C4-2B (cell line): ENCODE measurements around the gene TMTC1.

ENCODE experiments used
- H3K27ac ChIP-seq: fragments of 450-650 bp; 2 replicates; pipeline ENCODE4 v1.5.1; 2017
- ZFX ChIP-seq: fragments of 450-650 bp; IDR thresholded peaks from 2 replicates; pipeline ENCODE4 v1.6.1; 2017
- TF ChIP-seq, protein P1 (sequence below): fragments of 450-650 bp; conservative IDR thresholded peaks from 2 replicates; pipeline ENCODE4 v1.5.1; 2017; ENCODE audit warnings: mild to moderate bottlenecking

The TMTC1 gene

DNA sequence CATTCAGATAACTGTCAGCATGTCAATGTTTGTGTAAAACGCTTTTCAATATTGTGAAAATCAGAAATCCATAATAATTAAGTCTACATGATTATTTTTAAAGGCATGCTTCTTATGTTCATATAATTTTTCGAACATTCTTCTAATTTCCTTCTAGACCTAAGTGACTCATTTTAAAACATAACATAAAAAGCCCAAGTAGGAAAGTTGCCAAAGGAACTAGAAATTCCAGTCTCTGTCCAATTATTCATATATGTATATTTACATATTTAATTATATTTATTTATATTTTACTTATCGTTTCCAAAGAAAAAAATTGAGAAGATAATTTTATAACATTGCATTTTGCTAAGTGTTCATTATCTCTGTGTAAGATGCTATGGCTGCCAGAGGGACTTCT lies 110.4 kb downstream of the TMTC1 start:
- no peak for TF ChIP-seq ZFX
- TF ChIP-seq, protein P1, sequence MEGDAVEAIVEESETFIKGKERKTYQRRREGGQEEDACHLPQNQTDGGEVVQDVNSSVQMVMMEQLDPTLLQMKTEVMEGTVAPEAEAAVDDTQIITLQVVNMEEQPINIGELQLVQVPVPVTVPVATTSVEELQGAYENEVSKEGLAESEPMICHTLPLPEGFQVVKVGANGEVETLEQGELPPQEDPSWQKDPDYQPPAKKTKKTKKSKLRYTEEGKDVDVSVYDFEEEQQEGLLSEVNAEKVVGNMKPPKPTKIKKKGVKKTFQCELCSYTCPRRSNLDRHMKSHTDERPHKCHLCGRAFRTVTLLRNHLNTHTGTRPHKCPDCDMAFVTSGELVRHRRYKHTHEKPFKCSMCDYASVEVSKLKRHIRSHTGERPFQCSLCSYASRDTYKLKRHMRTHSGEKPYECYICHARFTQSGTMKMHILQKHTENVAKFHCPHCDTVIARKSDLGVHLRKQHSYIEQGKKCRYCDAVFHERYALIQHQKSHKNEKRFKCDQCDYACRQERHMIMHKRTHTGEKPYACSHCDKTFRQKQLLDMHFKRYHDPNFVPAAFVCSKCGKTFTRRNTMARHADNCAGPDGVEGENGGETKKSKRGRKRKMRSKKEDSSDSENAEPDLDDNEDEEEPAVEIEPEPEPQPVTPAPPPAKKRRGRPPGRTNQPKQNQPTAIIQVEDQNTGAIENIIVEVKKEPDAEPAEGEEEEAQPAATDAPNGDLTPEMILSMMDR = no peak
- no peak overlapping the region for H3K27ac ChIP-seq

DNA sequence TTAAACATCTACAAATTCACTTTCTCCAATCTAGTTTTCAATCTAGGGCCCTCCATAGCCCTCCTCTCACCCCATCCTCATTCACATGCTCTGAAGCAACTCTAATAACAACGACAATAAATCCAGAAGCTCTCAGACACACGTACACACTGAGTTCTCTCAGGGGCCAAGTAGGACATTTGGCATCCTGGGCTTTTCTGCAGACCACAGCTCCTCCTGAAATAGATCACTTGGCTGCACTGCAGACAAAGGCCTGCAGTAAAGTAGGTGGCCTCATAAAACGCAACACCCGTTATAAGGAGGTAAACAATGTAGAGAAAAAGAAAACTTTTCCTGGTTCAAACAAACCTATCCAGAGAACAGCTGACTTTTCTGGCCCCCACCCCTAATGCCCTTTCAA lies 111.2 kb downstream of the TMTC1 start:
- no peak for TF ChIP-seq ZFX
- TF ChIP-seq, protein P1 = no peak
- no peak overlapping the region for H3K27ac ChIP-seq

DNA sequence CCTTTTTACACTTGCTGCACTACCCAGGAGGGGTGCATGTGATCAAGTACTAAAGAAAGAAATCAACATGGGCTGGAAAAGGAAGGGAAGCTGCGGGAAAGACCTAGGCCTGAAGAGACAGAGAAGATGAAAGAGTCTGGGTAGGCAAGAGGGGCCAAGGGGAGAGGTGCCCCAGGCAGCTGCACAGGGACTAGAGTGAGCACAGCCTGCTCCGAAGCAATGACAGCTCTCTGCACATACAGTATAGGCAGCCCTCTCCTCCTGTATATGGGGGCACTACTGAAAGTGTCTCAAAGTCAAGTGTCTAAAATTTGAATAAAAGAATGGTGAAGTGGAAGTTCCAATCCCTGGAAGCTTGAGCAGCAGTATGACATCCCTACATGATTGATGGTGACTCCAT lies 112.0 kb downstream of the TMTC1 start:
- TF ChIP-seq, protein P1 = no peak
- no peak for TF ChIP-seq ZFX
- H3K27ac ChIP-seq = no peak overlapping the region

DNA sequence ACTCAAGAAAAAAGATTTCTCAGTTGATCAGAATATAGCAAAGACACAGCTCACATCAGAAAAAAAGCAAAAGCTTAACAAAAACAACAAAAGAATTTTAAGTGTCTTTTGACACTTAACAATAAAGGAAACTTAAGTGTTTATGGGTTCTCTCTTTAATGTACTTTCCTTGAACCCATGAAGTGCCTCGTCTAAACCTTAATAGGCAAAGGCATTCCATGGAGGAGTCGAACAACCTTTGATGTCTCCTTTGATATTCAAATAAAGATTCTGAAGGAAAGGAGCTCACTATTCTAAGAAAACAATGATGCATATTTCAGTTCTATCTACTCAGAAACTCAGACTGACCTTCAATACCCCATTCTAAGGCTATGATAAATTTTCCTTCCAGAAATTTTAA lies 116.7 kb downstream of the TMTC1 start:
- no peak for TF ChIP-seq ZFX
- TF ChIP-seq, protein P1 = no peak
- no peak overlapping the region for H3K27ac ChIP-seq

DNA sequence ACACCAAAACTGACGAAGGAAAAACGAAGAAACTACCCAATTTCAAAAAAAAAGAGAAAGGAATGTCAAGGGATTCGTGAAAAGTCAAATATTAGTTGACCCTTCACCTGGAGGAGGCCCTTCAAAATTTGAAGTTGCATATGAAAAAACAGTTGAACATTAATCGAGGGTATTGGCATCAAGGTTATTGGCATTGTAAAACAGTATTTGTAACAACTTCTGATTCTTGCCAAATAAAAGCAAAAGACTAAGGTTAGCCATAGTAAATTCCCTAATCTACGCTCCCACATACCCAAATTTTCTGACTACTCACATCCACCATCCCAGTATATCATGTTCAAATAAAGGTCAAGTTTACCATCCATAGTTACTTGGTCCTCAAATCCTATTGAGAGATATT lies 118.6 kb downstream of the TMTC1 start:
- H3K27ac ChIP-seq = no peak overlapping the region
- TF ChIP-seq ZFX = no peak
- TF ChIP-seq, protein P1 = no peak

DNA sequence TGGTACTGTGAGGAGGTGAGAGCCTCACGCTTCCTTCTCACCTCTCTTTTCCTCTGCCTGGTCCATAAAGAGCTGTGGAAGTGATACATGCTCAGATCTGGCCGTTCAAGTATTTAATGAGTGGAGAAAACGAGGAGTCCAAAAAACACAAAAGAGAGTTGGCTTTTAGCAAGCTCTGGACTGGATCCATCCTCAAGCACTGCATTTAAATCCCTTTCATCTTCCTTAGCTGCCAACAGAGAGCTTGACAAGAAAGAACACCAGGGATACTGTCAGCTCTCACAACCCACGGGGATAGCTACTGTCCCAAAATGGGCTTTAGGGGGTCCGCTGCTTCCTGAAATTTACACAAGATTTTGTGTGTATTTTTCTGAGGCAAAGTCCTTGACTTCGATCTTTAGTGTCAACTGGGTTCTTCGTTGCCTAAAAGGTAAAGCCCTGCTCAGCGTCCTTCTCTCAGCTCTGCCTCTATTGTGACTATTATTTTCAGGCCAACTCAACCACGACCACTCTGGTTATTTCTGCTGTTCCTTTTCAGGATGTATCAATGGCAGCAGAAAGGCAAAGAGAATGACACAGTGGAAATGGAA lies 120.9 kb downstream of the TMTC1 start:
- TF ChIP-seq, protein P1 = no peak
- TF ChIP-seq ZFX = no peak
- no peak overlapping the region for H3K27ac ChIP-seq

DNA sequence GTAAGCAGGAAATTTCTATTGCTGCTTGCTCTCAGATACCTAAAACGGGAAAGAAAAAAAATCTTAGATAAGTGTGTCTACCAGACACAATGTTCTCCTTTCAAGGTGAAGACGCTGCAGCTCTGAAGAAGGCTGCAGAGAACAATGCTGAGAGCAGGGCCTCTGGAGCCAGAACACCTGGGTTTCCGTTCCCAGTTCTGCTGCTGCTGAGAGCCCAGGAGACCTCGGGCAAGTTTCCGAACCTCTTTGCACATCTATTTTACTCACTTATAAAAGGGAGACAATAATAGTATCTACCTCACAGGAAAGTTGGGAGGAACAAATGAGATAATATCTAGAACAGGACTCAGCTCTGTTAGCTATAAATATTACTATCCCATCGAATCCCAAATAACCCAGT lies 122.9 kb downstream of the TMTC1 start:
- TF ChIP-seq ZFX = no peak
- TF ChIP-seq, protein P1 = no peak
- H3K27ac ChIP-seq = no peak overlapping the region
